IPS-18a (cell line): ENCODE data around the gene CNOT6L.
"Not testable (repeated sequence)": the region's sequence is repeated elsewhere in the genome, so short reads cannot be mapped to it uniquely, and the experiment has no call there.

Experiments
- H3K27ac ChIP-seq: one replicate; pipeline ENCODE4 v1.5.1; 2013; ENCODE audit warnings: low read length
- H3K27me3 ChIP-seq: one replicate; pipeline ENCODE4 v1.6.1; 2013; ENCODE audit warnings: mild to moderate bottlenecking, low read length; ENCODE audit not compliant: control insufficient read depth, insufficient read depth
- H3K36me3 ChIP-seq: one replicate; pipeline ENCODE4 v1.6.1; 2013; ENCODE audit warnings: low read depth, low read length; ENCODE audit not compliant: control insufficient read depth
- H3K4me1 ChIP-seq: one replicate; pipeline ENCODE4 v1.6.1; 2013; ENCODE audit warnings: low read depth, low read length; ENCODE audit not compliant: control insufficient read depth
- H3K4me3 ChIP-seq: one replicate; pipeline ENCODE4 v1.5.1; 2013; ENCODE audit warnings: low read length
- H3K9ac ChIP-seq: one replicate; pipeline ENCODE4 v1.6.1; 2013; ENCODE audit warnings: mild to moderate bottlenecking, low read length, moderate library complexity
- H3K9me3 ChIP-seq: one replicate; pipeline ENCODE4 v1.6.1; 2013; ENCODE audit warnings: low read depth, low read length; ENCODE audit not compliant: control insufficient read depth

Gene CNOT6L

GRCh38 chr4:77731656-77732055 lies 87.5 kb downstream of the CNOT6L start:
- H3K9ac ChIP-seq: no peak overlapping the region
- no peaks in the 10 kb centered on the region for H3K4me1 ChIP-seq
- H3K27ac ChIP-seq: no peak overlapping the region
- no peaks in the 10 kb centered on the region for H3K27me3 ChIP-seq
- H3K4me3 ChIP-seq: no peak overlapping the region
- H3K36me3 ChIP-seq: no peaks in the 10 kb centered on the region
- no peaks in the 10 kb centered on the region for H3K9me3 ChIP-seq

- no peaks in the 10 kb centered on the region for H3K27me3 ChIP-seq
- no peaks in the 10 kb centered on the region for H3K9me3 ChIP-seq
- H3K36me3 ChIP-seq: no peaks in the 10 kb centered on the region
- no peak overlapping the region for H3K27ac ChIP-seq
- no peak overlapping the region for H3K9ac ChIP-seq
- H3K4me1 ChIP-seq: no peaks in the 10 kb centered on the region
- H3K4me3 ChIP-seq: no peak overlapping the region
Observed at GRCh38 chr4:77728420-77728819, 90.7 kb downstream of the CNOT6L start.

- no peaks in the 10 kb centered on the region for H3K27me3 ChIP-seq
- H3K9ac ChIP-seq: no peak overlapping the region
- no peaks in the 10 kb centered on the region for H3K36me3 ChIP-seq
- peaks cover 9% of the 10 kb centered on the region for H3K4me1 ChIP-seq
- H3K27ac ChIP-seq: no peak overlapping the region
- no peaks in the 10 kb centered on the region for H3K9me3 ChIP-seq
- H3K4me3 ChIP-seq: no peak overlapping the region
Observed at GRCh38 chr4:77721073-77721472, 98.1 kb downstream of the CNOT6L start.

GRCh38 chr4:77718500-77718899 lies 100.7 kb downstream of the CNOT6L start:
- H3K27me3 ChIP-seq, H3K4me1 ChIP-seq, H3K9me3 ChIP-seq, H3K4me3 ChIP-seq, H3K36me3 ChIP-seq, H3K27ac ChIP-seq, H3K9ac ChIP-seq: not testable (repeated sequence)

GRCh38 chr4:77715414-77716290 lies 103.5 kb downstream of the CNOT6L start:
- peaks cover 10% of the 10 kb centered on the region for H3K4me1 ChIP-seq
- H3K36me3 ChIP-seq: no peaks in the 10 kb centered on the region
- no peak overlapping the region for H3K9ac ChIP-seq

GRCh38 chr4:77714514-77714913 lies 104.7 kb downstream of the CNOT6L start:
- Histone ChIP-seq H3K4me3 (no peak overlapping the region), H3K27ac (no peak overlapping the region), H3K9ac (no peak overlapping the region), H3K4me1 (peaks cover 17% of the 10 kb centered on the region), H3K27me3 (no peaks in the 10 kb centered on the region), H3K9me3 (no peaks in the 10 kb centered on the region), H3K36me3 (no peaks in the 10 kb centered on the region)

More at GRCh38 chr4:77715414-77716290, 103.5 kb downstream of the CNOT6L start:
- H3K27me3 ChIP-seq: no peaks in the 10 kb centered on the region
- H3K27ac ChIP-seq: no peak overlapping the region
- no peaks in the 10 kb centered on the region for H3K9me3 ChIP-seq
- H3K4me3 ChIP-seq: no peak overlapping the region

- H3K9me3 ChIP-seq: no peaks in the 10 kb centered on the region
- no peaks in the 10 kb centered on the region for H3K27me3 ChIP-seq
- peaks cover 17% of the 10 kb centered on the region for H3K4me1 ChIP-seq
- no peak overlapping the region for H3K4me3 ChIP-seq
- H3K9ac ChIP-seq: no peak overlapping the region
- no peaks in the 10 kb centered on the region for H3K36me3 ChIP-seq
- H3K27ac ChIP-seq: no peak overlapping the region
Observed at GRCh38 chr4:77713884-77714283, 105.3 kb downstream of the CNOT6L start.

- no peak overlapping the region for H3K27ac ChIP-seq
- no peaks in the 10 kb centered on the region for H3K27me3 ChIP-seq
- H3K4me3 ChIP-seq: no peak overlapping the region
- no peaks in the 10 kb centered on the region for H3K36me3 ChIP-seq
- H3K9me3 ChIP-seq: no peaks in the 10 kb centered on the region
- no peak overlapping the region for H3K9ac ChIP-seq
- peaks cover 16% of the 10 kb centered on the region for H3K4me1 ChIP-seq
Observed at GRCh38 chr4:77712675-77713074, 106.5 kb downstream of the CNOT6L start.

- Histone ChIP-seq H3K9ac (no peak overlapping the region), H3K4me1 (peaks cover 8% of the 10 kb centered on the region), H3K27ac (no peak overlapping the region), H3K4me3 (no peak overlapping the region), H3K27me3 (no peaks in the 10 kb centered on the region), H3K9me3 (no peaks in the 10 kb centered on the region), H3K36me3 (no peaks in the 10 kb centered on the region)
Observed at GRCh38 chr4:77711469-77711868, 107.7 kb downstream of the CNOT6L start.

- Histone ChIP-seq H3K4me1 (peaks cover 8% of the 10 kb centered on the region), H3K36me3 (no peaks in the 10 kb centered on the region), H3K9me3 (no peaks in the 10 kb centered on the region), H3K4me3 (no peak overlapping the region), H3K27ac (no peak overlapping the region), H3K27me3 (no peaks in the 10 kb centered on the region), H3K9ac (no peak overlapping the region)
Observed at GRCh38 chr4:77710684-77711083, 108.5 kb downstream of the CNOT6L start.

- Histone ChIP-seq H3K9ac (no peak overlapping the region), H3K4me1 (peaks cover 8% of the 10 kb centered on the region), H3K4me3 (no peak overlapping the region), H3K36me3 (no peaks in the 10 kb centered on the region), H3K27me3 (no peaks in the 10 kb centered on the region), H3K9me3 (no peaks in the 10 kb centered on the region), H3K27ac (no peak overlapping the region)
Observed at GRCh38 chr4:77710059-77710458, 109.1 kb downstream of the CNOT6L start.

GRCh38 chr4:77706717-77707116 lies 112.5 kb downstream of the CNOT6L start:
- H3K27me3 ChIP-seq: no peaks in the 10 kb centered on the region
- H3K27ac ChIP-seq: no peak overlapping the region
- no peaks in the 10 kb centered on the region for H3K36me3 ChIP-seq
- peaks cover 13% of the 10 kb centered on the region for H3K4me1 ChIP-seq
- H3K9me3 ChIP-seq: no peaks in the 10 kb centered on the region
- no peak overlapping the region for H3K4me3 ChIP-seq
- no peak overlapping the region for H3K9ac ChIP-seq
